GM21447 (cell line): Measurements from ENCODE around the gene DGKK.
"Not testable (repeated sequence)": the region's sequence is repeated elsewhere in the genome, so short reads cannot be mapped to it uniquely, and the experiment has no call there.

Source experiments
- ATAC-seq: cut with Tn5 transposase; IDR thresholded peaks from one replicate; pipeline ENCODE4 v1.9.1; 2021; ENCODE audit not compliant: unreplicated experiment

The DGKK gene

DNA sequence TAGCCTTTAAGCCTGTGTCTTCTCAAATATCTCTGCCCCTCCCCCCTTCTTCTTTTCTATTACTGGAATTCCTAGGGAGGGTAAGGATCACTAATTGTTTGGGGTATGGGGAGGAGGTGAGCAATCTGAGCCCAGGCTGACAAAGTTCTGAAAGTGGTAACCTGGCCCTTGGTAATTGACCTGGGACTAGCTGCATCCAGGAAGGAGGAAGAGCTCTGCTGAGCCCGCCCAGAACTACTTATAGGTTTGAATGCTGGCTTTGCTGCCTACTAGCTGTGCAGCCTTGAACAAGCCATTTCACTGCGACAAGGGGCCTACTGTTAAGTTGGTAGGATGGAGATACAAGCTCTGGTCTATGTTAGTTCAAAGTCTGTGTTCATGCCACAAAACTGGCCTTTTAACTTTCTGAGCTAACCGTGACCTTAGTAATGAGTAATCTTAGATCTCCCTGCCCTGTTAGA, 37.8 kb downstream of the DGKK start:
- ATAC-seq = no peak

DNA sequence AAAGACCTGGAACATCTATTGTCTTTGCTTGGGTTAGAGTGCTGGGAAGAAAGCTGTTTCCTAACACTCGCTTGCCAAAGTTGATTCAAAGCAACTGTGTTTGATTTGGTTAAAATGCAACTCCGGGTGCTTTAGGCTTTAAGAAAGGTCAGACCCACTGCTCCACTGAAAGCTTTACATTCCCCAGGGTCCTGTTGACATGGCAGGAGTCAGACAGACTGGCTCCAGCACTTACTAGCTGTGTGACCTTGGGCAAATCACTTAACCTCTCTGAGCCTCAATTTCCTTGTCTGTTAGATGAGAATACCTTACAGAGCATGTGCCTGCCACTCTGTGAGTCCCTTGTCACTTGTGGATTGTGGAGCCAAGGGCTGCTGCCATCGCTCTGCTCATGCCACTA, 39.0 kb downstream of the DGKK start:
- no peak for ATAC-seq

DNA sequence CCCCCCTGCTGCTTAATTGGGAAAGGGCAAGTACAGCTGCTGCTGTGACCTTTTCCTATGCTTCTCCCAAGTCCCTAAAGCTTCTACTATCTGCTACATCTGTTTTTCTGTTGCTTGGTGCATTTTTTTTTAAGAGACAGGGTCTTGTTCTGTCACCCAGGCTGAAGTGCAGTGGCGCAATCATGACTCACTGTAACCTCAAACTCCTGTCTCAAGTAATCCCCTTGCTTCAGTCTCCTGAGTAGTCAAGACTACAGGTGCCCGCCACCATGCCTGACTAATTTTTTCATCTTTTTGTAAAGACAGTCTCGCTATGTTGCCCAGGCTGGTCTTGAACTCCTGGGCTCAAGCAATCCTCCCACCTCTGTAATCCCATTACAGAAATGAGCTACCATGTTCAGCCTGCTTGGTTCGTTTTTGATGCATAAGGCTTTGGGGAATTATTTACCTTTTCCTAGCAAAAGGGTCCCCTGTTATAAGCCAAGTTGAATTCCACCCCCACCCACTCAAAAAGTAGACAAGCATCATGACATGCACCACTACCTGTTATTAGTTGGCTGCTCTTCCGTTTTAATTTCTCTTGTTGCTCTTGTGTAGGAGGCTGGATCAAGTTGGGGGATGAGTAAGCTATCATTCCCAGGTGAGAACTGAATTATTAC, 39.6 kb downstream of the DGKK start:
- no peak for ATAC-seq

DNA sequence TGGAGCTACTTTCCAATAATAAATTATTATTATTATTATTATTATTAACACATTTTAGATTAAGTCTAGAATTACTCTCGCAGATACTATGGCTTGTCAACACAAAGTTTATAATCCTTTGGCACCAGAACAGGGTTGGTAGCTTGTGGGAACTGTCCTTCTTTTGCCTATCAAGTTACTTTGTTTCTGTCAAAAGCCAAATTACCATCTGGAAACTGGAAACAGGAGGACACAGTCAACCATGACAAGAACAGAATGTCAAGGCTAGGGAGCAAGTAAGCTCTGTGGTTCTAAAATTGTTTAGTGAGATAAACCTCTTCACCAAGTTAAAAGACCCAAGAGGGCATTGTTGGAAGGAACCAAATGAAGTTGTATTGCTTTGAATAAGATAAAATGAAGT, 42.5 kb downstream of the DGKK start:
- no peak for ATAC-seq

GRCh38 chrX:50407976-50408375, 62.6 kb downstream of the DGKK start:
- no peak for ATAC-seq

- ATAC-seq = no peak
These were observed 66.7 kb downstream of the DGKK start for GRCh38 chrX:50403903-50404302.

DNA sequence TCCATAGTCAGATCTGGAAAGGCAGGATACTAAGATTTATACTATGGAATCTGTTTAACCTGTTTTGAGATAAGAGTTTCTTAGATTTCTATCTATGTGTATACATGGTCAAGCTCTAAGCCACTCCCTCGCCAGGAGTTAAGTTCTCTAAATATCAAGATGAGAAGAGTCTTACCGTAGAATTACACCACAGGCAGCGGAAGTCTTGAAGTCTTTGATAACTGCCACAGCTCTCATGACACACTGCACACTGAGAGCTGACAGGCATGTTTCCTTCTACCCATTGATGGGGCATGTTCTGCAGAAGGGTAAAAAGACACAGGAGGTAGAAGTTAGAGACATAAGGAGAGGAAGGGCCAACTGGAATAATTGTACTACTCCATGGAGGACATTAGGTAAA, 67.7 kb downstream of the DGKK start:
- no peak for ATAC-seq

- ATAC-seq = no peak
These were observed 76.7 kb downstream of the DGKK start for GRCh38 chrX:50393902-50394301.

DNA sequence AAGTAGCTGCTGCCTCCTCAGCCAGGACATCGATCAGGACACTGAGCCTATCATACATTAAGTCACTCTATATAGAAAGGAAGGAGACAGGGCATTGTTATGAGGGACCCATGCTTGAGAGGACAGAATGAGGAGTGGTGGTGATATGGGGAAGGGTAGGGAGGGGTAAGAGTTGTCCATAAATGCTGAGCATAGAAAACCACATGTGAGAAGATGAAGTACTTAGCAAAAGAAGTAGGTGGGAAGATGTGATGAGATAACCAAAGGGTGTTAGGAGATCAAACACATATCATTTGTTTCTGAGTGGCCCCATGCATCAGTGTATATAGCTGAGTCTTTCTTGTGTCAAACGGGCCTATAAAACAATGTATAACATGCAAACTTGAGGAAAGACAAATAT, 84.1 kb downstream of the DGKK start:
- ATAC-seq = no peak

- ATAC-seq = no peak
These were observed 88.8 kb downstream of the DGKK start for GRCh38 chrX:50381729-50382415.

GRCh38 chrX:50375481-50376267, 95.0 kb downstream of the DGKK start:
- no peak for ATAC-seq

GRCh38 chrX:50372966-50373365, 97.7 kb downstream of the DGKK start:
- no peak for ATAC-seq

DNA sequence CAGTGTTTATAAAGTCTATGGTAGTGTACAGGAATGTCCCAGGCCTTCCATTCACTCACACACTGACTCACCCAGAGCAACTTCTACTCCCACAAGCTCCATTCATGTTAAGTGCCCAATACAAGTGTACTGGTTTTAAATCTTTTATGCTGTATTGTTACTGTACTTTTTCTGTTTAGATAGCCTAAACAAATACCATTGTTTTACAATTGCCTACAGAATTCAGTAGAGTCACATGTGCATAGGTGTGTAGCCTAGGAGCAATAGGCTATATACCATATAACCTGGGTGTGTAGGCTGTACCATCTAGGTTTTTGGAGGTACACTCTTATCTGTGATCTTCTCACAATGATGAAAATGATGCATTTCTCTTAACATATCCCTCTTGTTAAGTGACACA, 126.7 kb downstream of the DGKK start:
- ATAC-seq = no peak

DNA sequence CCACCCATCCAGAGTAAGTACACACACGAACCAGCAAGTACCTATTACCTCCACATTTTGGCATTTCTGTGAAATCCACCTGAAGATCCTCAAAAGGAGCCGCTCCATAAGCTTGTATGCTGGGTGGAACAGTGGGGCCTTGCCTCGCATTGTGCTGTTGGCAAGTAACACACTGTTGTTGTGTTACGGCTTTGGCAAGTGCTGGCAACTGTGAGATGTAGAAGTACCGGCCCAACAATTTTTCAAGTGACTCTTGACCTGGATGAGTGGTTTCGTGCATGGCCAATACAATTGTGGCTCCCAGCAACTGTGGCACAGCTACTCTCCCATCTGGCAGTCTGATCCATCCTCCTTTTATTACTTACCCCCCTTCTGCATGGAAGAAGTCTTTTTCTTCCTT, 137.3 kb downstream of the DGKK start:
- no peak for ATAC-seq

DNA sequence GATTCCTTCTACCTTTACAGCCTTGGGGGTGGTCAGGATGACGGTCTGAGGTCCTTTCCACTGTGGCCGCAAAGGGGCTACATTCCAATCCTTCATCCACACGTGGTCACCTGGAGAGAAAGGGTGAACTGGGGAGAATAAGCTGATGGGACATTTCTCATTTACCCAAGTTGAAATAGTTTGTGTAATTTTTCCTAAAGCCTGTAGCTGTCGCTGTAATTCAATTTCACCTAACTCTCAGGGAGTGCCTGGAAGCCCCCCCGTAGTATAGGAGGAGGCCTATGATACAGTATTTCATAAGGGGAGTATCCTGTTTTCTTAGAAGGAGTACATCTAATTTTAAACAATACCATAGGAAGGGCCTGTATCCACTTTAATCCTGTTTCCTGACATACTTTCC, 138.0 kb downstream of the DGKK start:
- ATAC-seq = not testable (repeated sequence)

DNA sequence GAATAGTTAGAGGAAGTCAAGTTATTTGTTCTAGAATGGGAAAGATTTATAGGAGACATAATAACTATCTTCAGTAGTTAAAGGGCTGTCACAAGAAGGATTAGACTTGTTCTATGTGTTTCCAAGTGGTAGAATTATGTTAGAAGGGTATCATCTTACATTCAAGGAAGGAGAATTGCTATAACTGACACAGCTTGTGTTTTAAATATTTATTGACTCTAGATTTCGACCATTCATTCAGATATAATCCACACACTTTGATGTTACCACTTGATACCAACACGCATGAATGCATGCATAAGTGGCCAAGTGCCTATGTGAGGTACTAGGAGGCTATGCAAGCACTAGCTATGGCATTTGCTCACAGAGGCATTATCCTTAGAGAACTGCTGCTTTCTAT, 143.4 kb downstream of the DGKK start:
- ATAC-seq = no peak
